Measurements from ENCODE around the gene KDM7A.
"Not testable (repeated sequence)": the region's sequence is repeated elsewhere in the genome, so short reads cannot be mapped to it uniquely, and the experiment has no call there.

The KDM7A gene

DNA sequence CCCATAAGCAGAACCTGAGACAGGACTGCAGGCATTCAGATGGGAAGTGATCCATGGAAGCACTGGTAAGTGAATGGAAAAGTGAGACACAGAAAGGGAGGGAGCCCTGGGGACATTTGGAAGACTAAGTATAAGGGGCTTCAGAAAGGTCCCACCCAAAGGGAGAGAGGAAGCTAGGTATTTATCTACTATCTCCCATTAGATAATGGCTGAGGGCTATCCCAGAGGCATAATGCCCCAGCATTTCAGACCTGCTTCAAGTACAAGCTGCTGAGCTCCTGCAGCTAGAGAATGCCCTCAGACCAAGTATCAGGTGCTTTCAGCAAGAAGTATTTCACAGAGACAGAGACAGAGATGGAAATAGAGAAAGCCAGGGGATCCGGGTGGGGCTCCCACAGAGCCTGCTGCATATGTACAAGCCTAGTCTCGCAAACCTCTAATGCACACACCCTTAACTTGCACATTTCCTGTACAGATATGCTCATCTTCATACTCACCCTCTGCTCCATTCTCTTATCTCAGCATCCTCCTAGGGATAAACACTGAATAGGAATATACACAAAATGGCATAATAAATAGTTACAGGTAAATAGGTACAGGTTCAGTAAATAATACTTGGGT lies 20.2 kb downstream of the KDM7A start:
- DNase-seq = no peak

DNA sequence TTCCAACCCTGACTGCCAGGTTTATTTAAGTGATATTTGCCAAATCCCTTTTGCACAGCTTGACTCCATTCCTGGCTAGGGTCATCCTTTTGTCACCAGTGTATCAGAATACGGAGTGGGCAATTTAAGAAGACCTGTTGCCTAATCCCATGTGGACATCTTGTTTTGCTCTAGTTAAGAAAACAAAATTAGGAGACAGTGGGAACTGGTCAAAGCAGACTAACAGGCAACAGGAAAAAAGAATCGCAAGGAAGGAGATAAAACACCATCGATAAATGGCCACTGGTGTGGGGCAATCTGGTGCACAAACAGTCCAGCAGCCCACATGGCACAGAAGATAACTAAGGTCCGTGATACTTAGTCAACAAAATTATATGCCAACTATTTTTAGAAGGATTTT lies 21.4 kb downstream of the KDM7A start:
- DNase-seq = no peak

DNA sequence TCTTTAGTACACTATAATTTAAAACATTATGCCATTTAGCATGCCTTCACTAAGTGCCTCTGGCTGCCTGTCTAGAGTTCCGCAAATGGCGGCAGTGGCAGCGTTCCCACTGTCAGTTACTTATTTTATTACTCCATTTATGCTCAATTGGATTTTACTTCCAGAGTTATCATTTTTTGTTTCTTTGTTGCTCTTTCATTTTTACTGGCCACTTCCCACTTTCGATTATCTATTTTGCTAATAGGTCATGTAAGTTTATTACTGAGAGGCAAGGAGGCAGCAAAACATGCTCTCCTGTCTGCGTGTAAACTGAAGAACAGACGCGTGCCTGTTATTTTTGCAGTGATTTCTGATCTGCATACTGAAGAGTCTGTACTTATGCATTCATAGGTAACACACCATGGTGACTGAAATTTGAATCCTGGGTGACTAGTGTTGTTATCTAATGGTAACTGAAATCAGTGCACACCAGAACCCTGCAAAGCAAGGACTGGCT lies 23.1 kb downstream of the KDM7A start:
- no peak for DNase-seq

DNA sequence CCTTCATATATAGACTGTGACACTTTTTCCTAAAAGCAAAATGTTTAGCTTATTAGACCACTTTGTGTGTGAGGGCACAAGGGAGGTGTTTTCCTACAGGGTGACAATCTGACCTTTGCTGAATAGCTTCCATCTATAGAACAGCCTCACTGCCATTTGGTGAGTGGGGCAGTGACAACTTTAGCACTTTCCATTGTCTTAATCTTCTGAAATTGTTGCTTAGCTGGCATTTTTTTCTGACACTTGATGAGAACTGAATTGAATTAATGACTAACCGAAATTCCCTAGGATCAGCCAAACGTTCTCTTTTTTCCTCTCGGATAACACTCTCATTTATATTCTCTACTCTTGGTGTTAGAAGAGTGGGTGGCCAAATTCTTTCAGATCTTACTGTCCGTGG lies 30.2 kb downstream of the KDM7A start:
- no peak for DNase-seq

DNA sequence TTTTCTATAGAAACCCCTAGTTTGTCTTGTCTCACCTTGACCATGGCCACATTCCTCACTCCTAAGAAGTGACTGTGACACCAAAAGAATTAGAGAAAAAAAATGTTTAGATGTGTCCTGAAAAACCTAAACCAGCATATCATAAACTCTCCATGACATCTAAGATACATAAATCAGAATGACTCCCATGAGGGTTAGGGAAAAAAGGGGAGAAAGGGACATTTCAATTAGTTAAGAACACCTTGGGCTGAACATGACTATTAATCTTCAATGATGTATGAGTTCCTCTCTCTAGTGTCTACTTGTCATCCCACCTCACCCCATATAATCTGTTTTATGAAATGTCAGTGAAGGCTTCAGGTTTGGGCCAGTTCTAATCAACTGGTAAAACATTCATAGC lies 31.1 kb downstream of the KDM7A start:
- DNase-seq = no peak

DNA sequence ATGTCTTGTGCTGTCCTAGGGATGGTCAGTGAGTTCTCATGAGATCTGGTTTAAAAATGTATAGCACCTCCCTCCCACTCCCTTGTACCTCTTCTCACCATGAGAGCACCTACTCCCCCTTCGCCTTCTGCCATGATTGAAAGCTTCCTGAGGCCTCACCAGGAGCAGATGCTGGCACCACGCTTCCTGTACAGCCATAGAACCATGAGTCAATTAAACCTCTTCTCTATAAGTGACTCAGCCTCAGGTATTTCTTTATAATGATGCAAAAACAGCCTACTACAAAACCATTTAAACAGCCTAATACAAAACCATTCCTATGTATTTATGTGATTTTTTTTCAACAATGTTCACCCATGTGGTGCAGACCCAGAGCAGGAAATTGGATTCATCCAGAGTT lies 32.0 kb downstream of the KDM7A start:
- no peak for DNase-seq

DNA sequence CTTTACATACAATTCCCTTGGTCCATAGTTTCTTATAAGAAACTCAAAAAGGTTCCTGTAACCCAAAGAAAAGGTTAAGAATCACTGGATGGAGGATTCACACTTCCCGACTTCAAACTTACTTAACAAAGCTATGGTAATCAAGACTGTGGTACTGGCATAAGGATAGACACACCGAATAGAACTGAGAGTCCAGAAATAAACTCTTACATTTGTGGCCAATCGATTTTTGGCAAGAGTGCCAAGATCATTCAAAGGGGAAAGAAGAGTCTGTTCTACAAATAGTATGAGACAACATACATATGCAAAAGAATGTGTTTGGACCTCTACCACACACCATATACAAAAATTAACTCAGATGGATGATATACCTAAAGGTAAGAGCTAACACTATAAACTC lies 32.8 kb downstream of the KDM7A start:
- no peak for DNase-seq

DNA sequence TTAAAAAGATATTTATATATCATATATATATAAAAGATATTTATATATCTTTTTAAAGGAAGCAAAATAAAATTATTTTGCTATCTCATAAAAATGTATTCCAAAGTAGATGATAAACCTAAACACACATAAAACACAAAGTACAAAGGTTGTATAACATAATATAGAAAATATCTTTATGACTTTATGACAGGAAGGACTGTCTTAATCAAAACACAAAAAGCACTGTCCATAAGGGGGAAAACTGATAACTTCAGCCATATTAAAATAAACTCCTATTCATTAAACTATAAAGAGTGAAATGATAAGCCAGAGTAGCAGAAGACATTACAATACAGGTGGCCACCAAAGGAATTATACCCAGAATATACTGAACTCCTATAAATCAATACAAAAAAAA lies 34.8 kb downstream of the KDM7A start:
- DNase-seq = no peak

DNA sequence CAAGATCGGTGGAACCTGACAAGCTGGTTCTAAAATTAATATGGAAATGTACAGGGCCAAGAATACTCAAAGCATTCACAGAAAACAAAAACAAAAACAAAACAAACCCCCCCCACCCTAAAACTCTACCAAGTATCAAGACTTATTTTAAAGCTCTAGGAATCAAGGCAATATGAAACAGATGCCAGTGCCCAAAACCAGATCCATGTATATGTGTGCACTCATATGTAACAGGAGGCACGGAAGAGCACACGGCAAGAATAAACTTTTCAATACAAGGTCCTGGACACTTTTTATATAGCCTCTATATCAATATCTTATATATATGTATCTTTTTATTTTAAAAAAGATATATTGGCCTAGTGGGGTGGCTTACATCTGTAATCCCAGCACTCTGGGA lies 35.5 kb downstream of the KDM7A start:
- DNase-seq = no peak

DNA sequence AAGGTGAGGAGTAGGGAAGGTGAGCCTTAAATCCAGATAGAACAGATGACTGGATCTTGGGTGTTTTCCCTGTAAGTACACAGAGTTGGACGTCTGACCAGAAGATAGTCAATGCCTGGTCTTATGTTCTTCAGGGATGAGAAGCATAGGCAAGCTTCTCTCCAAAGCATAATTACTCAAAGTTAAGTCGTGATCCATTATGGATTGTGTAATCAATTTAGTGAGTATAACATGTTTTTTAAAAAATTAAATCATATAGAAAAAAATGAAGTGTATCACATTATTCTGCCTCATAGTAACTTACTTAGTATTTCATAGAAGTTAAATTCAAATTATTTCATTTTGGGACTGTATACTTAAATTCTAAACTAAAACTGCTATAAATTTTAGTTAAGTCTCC lies 39.7 kb downstream of the KDM7A start:
- DNase-seq = no peak

DNA sequence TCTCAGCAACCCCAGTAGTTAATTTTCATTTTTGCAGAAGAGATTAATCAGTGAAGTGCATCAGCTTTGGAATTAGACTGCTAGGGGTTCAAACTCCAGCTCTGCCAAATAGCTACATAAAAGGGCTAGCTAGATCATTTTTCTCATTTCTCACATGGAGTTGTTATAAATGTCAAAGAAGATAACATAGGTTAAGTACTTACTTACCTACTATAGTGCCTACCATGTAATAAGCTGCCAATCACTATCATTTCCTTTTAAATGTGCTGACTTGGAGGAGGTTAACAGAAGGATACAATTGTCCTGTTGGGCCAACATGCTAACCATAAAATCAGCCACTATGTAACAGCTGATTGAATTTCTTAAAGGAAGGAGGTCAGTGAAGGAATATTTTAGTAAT lies 40.7 kb downstream of the KDM7A start:
- DNase-seq = no peak

DNA sequence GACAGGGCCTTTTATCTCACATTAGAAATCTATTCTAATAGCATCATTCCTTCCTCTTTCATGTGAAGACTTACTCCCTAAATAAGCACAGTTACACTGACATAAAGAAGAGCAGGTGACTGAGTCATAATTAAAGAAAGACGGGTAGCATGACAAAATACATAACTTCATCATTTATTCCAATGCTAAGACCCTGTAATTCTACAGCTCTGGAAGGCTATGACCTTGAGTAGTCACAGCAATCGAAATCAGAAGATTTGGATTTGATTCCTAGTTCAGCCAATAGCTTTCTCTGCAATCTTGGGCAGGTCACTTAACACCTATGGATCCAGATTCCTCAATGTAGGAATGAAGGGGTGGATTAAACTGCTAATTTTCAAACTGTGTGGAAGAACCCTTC lies 42.7 kb downstream of the KDM7A start:
- DNase-seq = no peak

DNA sequence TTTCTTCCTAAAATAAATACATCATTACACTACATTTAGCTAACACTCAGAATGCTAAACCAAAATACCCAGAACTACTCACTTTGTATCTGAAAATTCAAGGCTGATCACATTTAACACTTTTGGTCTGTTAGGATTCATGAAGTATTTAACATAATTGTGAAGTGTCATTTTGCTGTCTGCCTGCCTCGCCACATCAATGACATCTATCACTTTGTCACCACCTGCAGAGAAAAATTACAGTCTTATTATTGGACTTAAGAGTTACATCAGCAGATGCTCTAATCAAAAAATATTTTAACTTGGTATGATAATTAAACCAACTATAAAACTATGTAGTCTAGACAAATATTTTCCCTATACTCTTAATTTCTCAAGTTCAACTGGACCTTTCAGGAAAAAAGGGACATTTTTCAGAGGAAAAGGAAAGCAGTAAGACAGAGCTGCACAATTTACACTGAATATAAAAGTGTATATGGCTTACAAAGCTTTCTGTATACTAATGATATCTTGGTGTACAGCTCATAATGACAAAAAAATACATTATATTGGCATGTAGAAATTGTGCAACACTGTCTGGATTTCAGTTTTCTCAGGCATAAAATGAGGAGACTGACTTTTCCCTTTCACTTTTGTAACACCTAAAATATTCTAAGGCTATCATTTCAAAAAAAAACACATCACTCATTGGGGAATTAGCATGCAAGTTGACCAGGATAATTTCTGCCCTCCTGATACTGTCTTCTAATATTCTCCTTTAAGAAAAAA lies 49.2 kb downstream of the KDM7A start:
- no peak for DNase-seq

DNA sequence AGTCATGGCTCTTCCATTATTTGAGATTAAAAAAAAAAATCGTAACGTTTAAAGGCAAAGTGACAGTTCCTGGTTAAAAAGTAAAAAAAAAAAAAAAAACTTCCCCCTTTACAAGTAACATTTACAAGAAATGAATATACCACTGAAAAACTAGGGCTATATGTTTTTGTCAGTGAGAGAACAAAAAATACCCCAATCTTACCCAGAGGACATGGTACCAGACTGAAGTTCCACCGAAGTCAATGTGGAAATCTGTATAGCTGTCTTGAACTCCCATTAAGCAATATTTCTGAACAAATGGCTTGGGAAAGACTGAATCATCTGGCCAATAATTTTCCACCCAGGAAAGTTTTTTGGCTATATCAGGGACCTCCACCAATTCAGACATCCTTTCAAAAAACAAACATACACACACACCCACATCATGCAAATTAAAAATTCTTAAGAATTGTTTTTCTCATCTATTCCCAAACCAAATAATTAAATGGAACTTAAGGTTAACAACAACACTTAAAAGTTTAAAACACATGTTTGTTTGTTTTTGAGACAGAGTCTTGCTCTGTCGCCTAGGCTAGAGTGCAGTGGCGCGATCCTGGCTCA lies 50.2 kb downstream of the KDM7A start:
- DNase-seq = no peak

DNA sequence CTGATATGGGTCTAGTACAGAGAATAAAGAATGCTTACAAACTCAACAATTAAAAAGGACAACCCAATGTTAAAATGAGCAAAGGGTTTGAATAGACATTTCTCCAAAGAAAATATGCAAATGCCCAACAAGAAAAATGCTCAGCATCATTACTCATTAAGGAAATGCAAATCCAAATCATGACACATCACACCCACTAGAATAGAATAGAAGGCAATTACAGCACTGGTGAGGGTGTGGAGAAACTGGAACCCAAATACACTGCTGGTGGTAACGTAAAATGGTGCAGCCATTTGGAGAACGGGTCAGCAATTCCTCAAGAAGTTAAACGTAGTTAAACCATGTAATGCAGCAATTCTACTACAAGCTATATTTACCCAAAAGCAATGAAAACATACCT lies 53.8 kb downstream of the KDM7A start:
- DNase-seq = no peak

DNA sequence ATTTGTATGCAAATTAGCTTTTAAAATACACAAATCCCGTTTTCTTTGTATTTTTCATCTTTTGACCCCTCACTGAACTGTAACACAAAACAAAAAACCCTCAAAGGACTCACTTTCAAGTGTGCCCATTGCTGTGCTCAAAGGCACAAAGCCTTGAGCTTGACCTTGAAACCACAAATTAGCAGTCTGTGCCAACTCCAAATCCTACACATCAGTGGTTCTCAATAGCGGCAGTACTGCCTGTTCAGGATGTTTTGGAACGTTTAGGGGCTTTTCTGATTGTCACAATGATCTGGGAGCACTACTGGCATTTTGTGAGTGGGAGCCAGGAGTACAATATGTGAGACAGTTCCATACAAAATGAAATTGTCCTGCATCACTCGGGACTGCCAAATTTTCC lies 55.5 kb downstream of the KDM7A start:
- no peak for DNase-seq

DNA sequence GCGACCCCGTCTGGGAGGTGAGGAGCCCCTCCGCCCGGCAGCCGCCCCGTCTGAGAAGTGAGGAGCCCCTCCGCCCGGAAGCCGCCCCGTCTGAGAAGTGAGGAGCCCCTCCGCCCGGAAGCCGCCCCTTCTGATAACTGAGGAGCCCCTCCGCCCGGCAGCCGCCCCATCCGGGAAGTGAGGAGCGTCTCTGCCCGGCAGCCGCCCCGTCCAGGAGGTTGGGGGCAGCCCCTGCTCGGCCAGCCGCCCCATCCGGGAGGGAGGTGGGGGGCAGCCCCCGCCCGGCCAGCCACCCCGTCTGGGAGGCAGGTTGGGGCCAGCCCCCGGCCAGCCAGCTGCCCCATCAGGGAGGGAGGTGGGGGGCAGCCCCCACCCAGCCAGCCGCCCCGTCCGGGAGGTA lies 62.0 kb downstream of the KDM7A start:
- not testable (repeated sequence) for DNase-seq

DNA sequence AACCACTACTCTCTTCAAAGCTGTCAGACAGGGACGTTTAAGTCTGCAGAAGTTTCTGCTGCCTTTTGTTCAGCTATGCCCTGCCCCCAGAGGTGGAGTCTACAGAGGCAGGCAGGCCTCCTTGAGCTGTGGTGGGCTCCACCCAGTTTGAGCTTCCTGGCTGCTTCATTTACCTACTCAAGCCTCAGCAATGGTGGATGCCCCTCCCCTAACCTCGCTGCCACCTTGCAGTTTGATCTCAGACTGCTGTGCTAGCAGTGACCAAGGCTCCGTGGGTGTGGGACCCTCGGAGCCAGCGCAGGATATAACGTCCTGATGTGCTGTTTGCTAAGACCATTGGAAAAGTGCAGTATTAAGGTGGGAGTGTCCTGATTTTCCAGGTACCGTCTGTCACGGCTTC lies 68.0 kb downstream of the KDM7A start:
- not testable (repeated sequence) for DNase-seq

DNA sequence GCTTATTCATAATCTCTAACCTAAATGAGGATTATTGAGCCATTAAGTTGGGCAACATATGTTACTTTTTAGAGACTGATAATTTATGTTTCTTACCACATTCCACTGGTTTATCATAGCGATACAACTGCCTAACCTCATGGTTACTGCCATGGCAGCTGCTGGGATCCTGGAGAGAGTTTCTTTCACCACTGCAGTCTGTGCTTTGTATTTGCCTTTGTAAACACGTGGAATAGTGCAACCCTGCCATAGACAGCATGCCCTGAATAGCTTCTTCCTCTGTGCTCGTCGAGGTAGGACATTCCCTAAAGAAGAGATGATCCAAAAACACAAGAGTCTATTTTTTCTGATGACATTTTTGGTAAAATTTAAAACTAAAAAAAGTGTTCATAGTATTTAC lies 80.3 kb downstream of the KDM7A start:
- DNase-seq = no peak

DNA sequence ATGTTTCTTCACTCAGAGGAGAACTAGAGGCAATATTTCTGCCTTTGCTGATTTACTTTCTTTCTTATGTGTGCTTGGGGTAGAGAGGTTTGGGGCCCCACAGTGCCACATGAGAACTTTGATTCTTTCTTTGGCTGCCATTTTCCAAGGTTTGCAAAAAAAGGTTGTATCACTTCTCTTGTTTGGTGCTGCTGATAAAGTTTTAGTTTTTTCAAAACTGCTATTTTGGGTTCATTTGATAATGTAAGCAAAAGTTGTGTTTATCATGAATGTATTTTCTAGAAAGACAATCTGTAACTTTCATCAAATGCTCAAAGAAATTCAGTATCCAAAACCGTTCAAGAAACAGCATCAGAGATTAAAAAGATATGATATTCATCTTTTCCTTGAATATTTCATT lies 83.4 kb downstream of the KDM7A start:
- DNase-seq = no peak

DNA sequence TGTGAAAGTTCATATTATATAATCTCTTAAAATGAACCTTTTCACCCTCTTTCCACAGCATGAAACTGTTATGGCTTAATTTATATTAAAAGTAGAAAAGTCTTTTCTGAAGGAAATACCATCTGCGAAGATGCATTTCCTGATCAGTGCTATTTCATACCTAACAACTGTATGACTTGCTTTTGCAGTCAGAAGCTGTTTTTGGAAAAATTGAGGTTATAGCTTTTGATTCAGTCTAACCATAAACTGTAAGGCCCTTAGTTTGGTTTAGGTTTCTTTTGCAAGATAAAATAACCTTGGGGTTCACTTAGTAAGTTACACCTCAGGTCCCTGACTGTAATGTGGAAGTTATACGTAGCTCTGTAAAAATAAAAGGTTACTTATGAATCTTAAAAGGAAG lies 91.3 kb downstream of the KDM7A start:
- DNase-seq = no peak

DNA sequence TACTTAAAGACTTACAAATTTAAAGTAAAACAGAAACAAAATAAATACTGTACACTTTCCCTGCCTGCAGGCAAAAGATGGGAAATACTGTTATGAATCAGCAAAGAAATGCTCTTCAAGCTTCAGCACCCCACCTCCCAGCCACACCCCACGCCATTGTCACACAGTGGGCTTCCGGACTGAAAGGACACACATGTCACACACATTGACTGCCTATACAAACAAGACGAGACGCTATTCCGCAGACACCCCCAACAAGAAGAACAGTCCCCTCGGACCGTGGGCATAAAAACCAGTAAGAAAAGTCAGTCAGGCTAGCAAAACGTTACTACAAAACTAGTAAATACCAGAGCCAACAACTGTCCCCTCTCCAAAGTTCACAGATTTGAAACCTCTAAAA lies 91.8 kb downstream of the KDM7A start:
- DNase-seq = no peak

DNA sequence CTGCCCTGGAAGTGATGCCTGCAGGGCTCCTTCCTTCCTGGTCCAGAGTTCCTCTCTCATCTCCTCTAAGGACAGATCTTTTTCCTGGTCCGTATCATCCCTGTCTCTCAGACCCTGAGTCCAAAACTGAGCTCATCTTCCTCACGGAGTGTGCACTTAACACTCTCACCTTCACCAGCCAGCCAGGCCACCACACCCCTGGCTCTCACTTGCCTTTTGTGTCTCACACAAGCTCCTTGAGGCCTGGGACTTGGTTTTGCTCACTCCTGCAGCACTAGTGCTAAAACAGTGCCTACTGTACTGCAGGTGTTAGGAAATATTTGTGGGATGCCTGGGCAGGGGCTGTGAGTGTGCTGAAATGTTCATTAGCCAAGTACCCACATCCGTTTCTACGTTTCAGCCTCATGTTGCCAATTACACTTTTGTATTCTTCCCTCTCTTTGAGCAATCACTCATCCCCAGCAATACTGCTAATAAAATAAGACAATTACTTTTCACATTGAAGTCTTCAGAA lies 92.6 kb downstream of the KDM7A start:
- no peak for DNase-seq

DNA sequence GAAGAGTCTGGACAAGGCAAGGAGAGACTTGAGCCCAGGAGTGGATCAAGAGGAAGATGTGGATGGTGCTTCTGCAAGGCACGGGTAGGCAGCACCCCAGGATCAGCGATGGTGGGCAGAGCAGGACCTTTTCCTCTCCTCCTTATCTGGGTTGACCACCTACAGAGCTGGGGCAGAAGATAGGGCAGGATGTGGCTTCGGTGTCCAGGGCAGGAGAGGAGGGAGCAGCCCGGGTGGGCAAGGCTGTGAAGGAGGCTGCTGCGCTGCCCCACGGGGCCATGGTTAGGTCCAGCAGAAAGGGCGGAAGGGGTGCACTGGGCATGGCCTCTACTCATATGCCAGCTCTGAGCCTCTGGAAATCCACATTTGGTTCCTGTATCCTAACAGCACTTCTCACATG lies 94.0 kb downstream of the KDM7A start:
- no peak for DNase-seq
